ENCODE data around the gene PCDHB14.

DNA sequence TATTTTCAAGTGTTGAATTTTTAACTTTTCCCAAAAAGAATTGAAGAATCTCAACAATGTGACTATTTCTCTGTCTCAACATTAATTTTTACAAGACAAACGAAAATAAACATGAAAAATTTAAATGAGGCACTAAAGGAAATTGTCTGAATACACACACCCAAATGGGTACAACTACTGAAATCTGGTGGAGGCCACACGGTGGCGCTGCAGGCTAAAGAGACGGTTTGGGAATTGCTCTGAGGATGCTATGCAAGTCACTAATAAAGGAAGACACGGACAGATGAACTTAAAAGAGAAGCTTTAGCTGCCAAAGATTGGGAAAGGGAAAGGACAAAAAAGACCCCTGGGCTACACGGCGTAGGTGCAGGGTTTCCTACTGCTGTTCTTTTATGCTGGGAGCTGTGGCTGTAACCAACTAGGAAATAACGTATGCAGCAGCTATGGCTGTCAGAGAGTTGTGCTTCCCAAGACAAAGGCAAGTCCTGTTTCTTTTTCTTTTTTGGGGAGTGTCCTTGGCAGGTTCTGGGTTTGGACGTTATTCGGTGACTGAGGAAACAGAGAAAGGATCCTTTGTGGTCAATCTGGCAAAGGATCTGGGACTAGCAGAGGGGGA is 30.9 kb upstream of the PCDHB14 start, which contains the start of gene PCDHB10:
- TF ChIP-seq, protein P1, sequence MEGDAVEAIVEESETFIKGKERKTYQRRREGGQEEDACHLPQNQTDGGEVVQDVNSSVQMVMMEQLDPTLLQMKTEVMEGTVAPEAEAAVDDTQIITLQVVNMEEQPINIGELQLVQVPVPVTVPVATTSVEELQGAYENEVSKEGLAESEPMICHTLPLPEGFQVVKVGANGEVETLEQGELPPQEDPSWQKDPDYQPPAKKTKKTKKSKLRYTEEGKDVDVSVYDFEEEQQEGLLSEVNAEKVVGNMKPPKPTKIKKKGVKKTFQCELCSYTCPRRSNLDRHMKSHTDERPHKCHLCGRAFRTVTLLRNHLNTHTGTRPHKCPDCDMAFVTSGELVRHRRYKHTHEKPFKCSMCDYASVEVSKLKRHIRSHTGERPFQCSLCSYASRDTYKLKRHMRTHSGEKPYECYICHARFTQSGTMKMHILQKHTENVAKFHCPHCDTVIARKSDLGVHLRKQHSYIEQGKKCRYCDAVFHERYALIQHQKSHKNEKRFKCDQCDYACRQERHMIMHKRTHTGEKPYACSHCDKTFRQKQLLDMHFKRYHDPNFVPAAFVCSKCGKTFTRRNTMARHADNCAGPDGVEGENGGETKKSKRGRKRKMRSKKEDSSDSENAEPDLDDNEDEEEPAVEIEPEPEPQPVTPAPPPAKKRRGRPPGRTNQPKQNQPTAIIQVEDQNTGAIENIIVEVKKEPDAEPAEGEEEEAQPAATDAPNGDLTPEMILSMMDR (IDR thresholded peaks at IDR 0.05; ENCODE audit: low read depth, low read length) = peak; percentile 78
- no peak for TF ChIP-seq MAX (IDR thresholded peaks at IDR 0.05; ENCODE audit: low read depth, low read length)

Measured in NB4 (cell line).